A673 (cell line): ENCODE results near the gene DNM1. TPM values are rescaled to one million over a fixed set of nuclear protein-coding genes. Genes with fewer than 3 reads are reported as not detected.
A peak's percentile ranks its signal among the peaks of the same experiment; 100 is the strongest.
"Not testable (repeated sequence)": the region's sequence is repeated elsewhere in the genome, so short reads cannot be mapped to it uniquely, and the experiment has no call there.

Experiments used
- BruUV-seq: library from RNA; stranded (reverse); fragments of 400-500 nt; replicated peaks from 2 replicates; lab custom pipeline; 2021; lab: Mats Ljungman, UMichigan
- CTCF ChIA-PET: fragments of 300-600 bp; sonication (Branson Sonifier 250); formaldehyde crosslinking; loops from one replicate; lab custom pipeline; 2022; ENCODE audit warnings: antibody characterized with exemption; lab: Charles Lee
- POLR2A ChIA-PET: fragments of 300-600 bp; sonication (Branson Sonifier 250); formaldehyde crosslinking; loops from one replicate; lab custom pipeline; 2022; ENCODE audit warnings: antibody characterized with exemption; ENCODE audit not compliant: low non-redundant PET; lab: Charles Lee
- DNase-seq: peaks from one replicate; pipeline ENCODE4 v3.0.0-alpha.2; 2015; ENCODE audit warnings: low spot score
- H3K27ac ChIP-seq: fragments of 200-600 bp; sonication (generic); 2 replicates; pipeline ENCODE4 v1.5.1; 2016; ENCODE audit warnings: mixed run types, low read depth, mild to moderate bottlenecking, mixed read lengths, antibody characterized with exemption, low read length; ENCODE audit not compliant: poor library complexity, severe bottlenecking
- H3K27me3 ChIP-seq: fragments of 200-600 bp; sonication (generic); replicated peaks from 2 replicates; pipeline ENCODE4 v1.6.1; 2017; ENCODE audit warnings: mixed run types, low read depth, mild to moderate bottlenecking, mixed read lengths, antibody characterized with exemption, low read length; ENCODE audit not compliant: insufficient read depth, poor library complexity
- H3K36me3 ChIP-seq: fragments of 200-600 bp; sonication (generic); 2 replicates; pipeline ENCODE4 v1.6.1; 2016; ENCODE audit warnings: mixed run types, mild to moderate bottlenecking, mixed read lengths, antibody characterized with exemption, low read length; ENCODE audit not compliant: insufficient read depth, poor library complexity, severe bottlenecking
- H3K4me1 ChIP-seq: fragments of 200-600 bp; sonication (generic); 2 replicates; pipeline ENCODE4 v1.6.1; 2017; ENCODE audit warnings: mixed run types, mild to moderate bottlenecking, mixed read lengths, antibody characterized with exemption, low read length; ENCODE audit not compliant: insufficient read depth, poor library complexity, severe bottlenecking
- H3K4me3 ChIP-seq: fragments of 200-600 bp; sonication (generic); 2 replicates; pipeline ENCODE4 v1.5.1; 2016; ENCODE audit warnings: low read depth, mixed run types, mild to moderate bottlenecking, mixed read lengths, low read length; ENCODE audit not compliant: poor library complexity, severe bottlenecking
- H3K9me3 ChIP-seq: fragments of 200-600 bp; sonication (generic); 2 replicates; pipeline ENCODE4 v1.6.1; 2016; ENCODE audit warnings: mixed run types, low read depth, mild to moderate bottlenecking, mixed read lengths, antibody characterized with exemption, low read length; ENCODE audit not compliant: poor library complexity, severe bottlenecking
- CTCF ChIP-seq: fragments of 300-800, 200-600 bp; sonication (generic); conservative IDR thresholded peaks from 2 replicates; pipeline ENCODE4 v1.5.1; 2017; ENCODE audit warnings: low read depth, mild to moderate bottlenecking, antibody characterized with exemption, low read length, moderate library complexity, mixed read lengths
- EZH2 ChIP-seq: fragments of 200-600 bp; sonication (generic); IDR thresholded peaks from 2 replicates; pipeline ENCODE4 v1.6.1; 2017; ENCODE audit warnings: borderline replicate concordance, low read depth, mild to moderate bottlenecking, mixed read lengths, antibody characterized with exemption, low read length; ENCODE audit not compliant: poor library complexity, severe bottlenecking
- intact Hi-C: fragments of 100-400 bp; cut with micrococcal nuclease; formaldehyde crosslinking; loops from one replicate; pipeline ENCODE4 v1.10.0; 2022; ENCODE audit not compliant: unreplicated experiment
- total RNA-seq: library from RNA; stranded (reverse); gene quantifications from 2 replicates; pipeline ENCODE4 v1.2.3, GENCODE V29; 2021

DNM1 gene
- total RNA-seq, 1 experiment from 2014 or later = 7.6 TPM

- intact Hi-C loops, POLR2A ChIA-PET, BruUV-seq, H3K27me3 ChIP-seq, H3K4me3 ChIP-seq, H3K27ac ChIP-seq, H3K4me1 ChIP-seq, H3K9me3 ChIP-seq: not testable (repeated sequence)
- TF ChIP-seq CTCF = peak; percentile 43
- peak; percentile 74 for DNase-seq
- peaks cover 39% of the 10 kb centered on the region for H3K36me3 ChIP-seq
- CTCF ChIA-PET = interaction anchor here (0.7 kb wide), 2 partner anchors 113 to 239 kb away, joined by 3 read pairs; no protein-coding TSS in a partner anchor
These were observed 21.7 kb upstream of the DNM1 start for GRCh38 chr9:128181480-128181879.

DNA sequence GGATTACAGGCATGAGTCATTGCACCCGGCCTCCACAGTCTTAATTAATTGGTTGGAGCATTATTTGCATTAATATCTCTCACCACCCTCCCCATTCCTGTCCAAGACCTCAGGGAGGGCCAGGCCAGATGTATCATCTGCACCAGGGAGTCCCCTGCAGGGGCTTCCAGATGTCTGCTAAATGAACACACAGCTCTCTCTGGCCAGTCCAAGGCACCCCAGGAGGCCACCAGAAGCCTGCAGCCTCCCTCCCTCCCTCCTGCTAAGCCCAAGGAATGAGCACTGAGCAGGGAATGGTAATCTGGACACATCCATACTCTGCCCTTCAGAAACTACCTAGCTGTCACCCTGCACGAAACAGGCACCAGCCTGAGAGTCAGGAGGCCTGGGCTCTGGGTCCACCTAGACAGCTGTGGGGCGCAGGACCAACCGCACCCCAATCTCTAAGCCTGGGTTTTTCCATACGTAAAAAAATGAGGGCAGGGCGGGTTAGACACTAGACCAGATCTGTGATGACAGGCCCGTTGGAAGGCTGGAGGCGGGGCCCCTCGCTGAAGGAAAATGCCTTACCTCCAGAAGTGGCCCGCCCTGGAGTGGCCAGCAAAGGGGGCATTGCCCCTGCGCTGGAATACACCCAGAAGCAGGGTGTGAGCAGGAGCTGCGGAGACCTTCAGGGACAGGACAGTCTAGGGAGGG is 20.1 kb upstream of the DNM1 start:
- peaks cover 41% of the 10 kb centered on the region for H3K36me3 ChIP-seq
- no peak overlapping the region for H3K27ac ChIP-seq
- no peak overlapping the region for H3K4me3 ChIP-seq
- DNase-seq = no peak
- no TSS peak for BruUV-seq
- H3K9me3 ChIP-seq = no peaks in the 10 kb centered on the region
- POLR2A ChIA-PET = no interaction called here
- no peaks in the 10 kb centered on the region for H3K4me1 ChIP-seq
- CTCF ChIA-PET = no interaction called here
- H3K27me3 ChIP-seq = no peaks in the 10 kb centered on the region
- TF ChIP-seq CTCF (no peak), EZH2 (no peak)
- intact Hi-C loops = no loop called here

GRCh38 chr9:128185979-128186965 is 16.9 kb upstream of the DNM1 start:
- intact Hi-C loops = no loop called here
- Histone ChIP-seq H3K36me3 (peaks cover 31% of the 10 kb centered on the region), H3K4me1 (peaks cover 8% of the 10 kb centered on the region)

More at GRCh38 chr9:128185979-128186965, 16.9 kb upstream of the DNM1 start:
- Histone ChIP-seq H3K27me3 (no peaks in the 10 kb centered on the region), H3K4me3 (no peak overlapping the region), H3K27ac (no peak overlapping the region), H3K9me3 (no peaks in the 10 kb centered on the region)
- ChIA-PET CTCF (no interaction called here), POLR2A (no interaction called here)
- no peak for DNase-seq
- no peak for TF ChIP-seq CTCF
- TF ChIP-seq EZH2 = no peak
- BruUV-seq = no TSS peak
